HepG2 (cell line): ENCODE data around the gene SPRY1. TPM values are rescaled to one million over a fixed set of nuclear protein-coding genes. Genes with fewer than 3 reads are reported as not detected.

Experiments used
- ATAC-seq: fragments of 200-7000 bp; cut with Tn5 transposase; 3 replicates; pipeline ENCODE4 v1.9.1; 2020; ENCODE audit warnings: mild to moderate bottlenecking, moderate library complexity
- BruUV-seq: library from RNA; stranded (reverse); fragments of 400-500 nt; replicated peaks from 2 replicates; lab custom pipeline; 2021; lab: Mats Ljungman, UMichigan
- CTCF ChIA-PET: fragments of 300-600 bp; formaldehyde crosslinking; extraction: SDS; loops from one replicate; lab custom pipeline; 2021; ENCODE audit warnings: low total read pairs, inconsistent platforms, low intra/inter-chr PET ratio; lab: Yijun Ruan, JAX
- POLR2A ChIA-PET: fragments of 350-600 bp; sonication (Branson Sonifier 250); formaldehyde crosslinking; loops from one replicate; lab custom pipeline; 2020; ENCODE audit warnings: antibody characterized with exemption, inconsistent platforms; lab: Yijun Ruan, JAX
- DNase-seq: peaks from one replicate; pipeline ENCODE4 v3.0.0-alpha.2; 2015; ENCODE audit warnings: low spot score
- FAIRE-seq: peaks from 3 replicates; lab custom pipeline; 2011; peaks lifted over from hg19 to GRCh38; lab: Jason Lieb, UNC
- H2AFZ ChIP-seq: one replicate; pipeline ENCODE4 v1.6.1; 2011; ENCODE audit warnings: low read length, inconsistent platforms
- H3K27ac ChIP-seq: fragments of 300-600 bp; 3 replicates; pipeline ENCODE4 v1.8.0; 2011; ENCODE audit warnings: mixed run types, mild to moderate bottlenecking, mixed read lengths, low read length, inconsistent platforms; ENCODE audit not compliant: insufficient read depth; ENCODE audit errors: extremely low read length
- H3K27me3 ChIP-seq, 2 experiments: fragments of 200-600 bp in 1 of 2; 2 replicates in 1 of 2; 3 replicates in 1 of 2; pipeline versions ENCODE4 v1.6.0 to v1.8.0; 2011; ENCODE audit warnings: low read length in 2 of 2, mild to moderate bottlenecking in 2 of 2, moderate library complexity in 2 of 2, inconsistent platforms in 1 of 2; ENCODE audit not compliant: insufficient read depth in 2 of 2, control insufficient read depth in 1 of 2
- H3K36me3 ChIP-seq, 2 experiments: fragments of 200-600 bp in 1 of 2; replicated peaks in 1 of 2; 2 replicates in 1 of 2; 3 replicates in 1 of 2; pipeline versions ENCODE4 v1.5.1 to v1.8.0; 2011; ENCODE audit warnings: low read length in 2 of 2, inconsistent platforms in 1 of 2; ENCODE audit not compliant: insufficient read depth in 2 of 2, control insufficient read depth in 1 of 2
- H3K4me1 ChIP-seq: 2 replicates; pipeline ENCODE4 v1.5.1; 2012; ENCODE audit warnings: low read length, inconsistent platforms; ENCODE audit not compliant: insufficient read depth
- H3K4me2 ChIP-seq: 2 replicates; pipeline ENCODE4 v1.6.0; 2011; ENCODE audit warnings: low read depth, low read length, inconsistent platforms
- H3K4me3 ChIP-seq, 3 experiments: fragments of 200-600 bp in 1 of 3; sonication (generic), shearing (Covaris generic) in 1 of 3; replicated peaks in 1 of 3; 2 replicates each; pipeline ENCODE4 v1.5.1; 2011 to 2016; ENCODE audit warnings: low read length in 3 of 3, inconsistent platforms in 2 of 3, low read depth in 2 of 3, mild to moderate bottlenecking in 2 of 3, control low read depth in 1 of 3, mixed read lengths in 1 of 3; ENCODE audit not compliant: insufficient read depth in 1 of 3
- H3K79me2 ChIP-seq: one replicate; pipeline ENCODE4 v1.6.1; 2011; ENCODE audit warnings: low read length, inconsistent platforms; ENCODE audit not compliant: insufficient read depth
- H3K9ac ChIP-seq: 2 replicates; pipeline ENCODE4 v1.6.0; 2011; ENCODE audit warnings: mild to moderate bottlenecking, low read depth, low read length, inconsistent platforms; ENCODE audit not compliant: insufficient read depth
- H3K9me3 ChIP-seq: 2 replicates; pipeline ENCODE4 v1.5.1; 2012; ENCODE audit warnings: mild to moderate bottlenecking, low read length
- H4K20me1 ChIP-seq: 2 replicates; pipeline ENCODE4 v1.6.0; 2011; ENCODE audit warnings: inconsistent platforms, mild to moderate bottlenecking, low read length, moderate library complexity; ENCODE audit not compliant: insufficient read depth
- ARNT2 ChIP-seq: sonication (generic); formaldehyde crosslinking; IDR thresholded peaks from 2 replicates; pipeline ENCODE4 v1.8.0; 2022; ENCODE audit warnings: mild to moderate bottlenecking, low read depth, missing genetic modification reagents, moderate library complexity
- CENPBD1 ChIP-seq: sonication (generic); formaldehyde crosslinking; IDR thresholded peaks from 2 replicates; pipeline ENCODE4 v1.8.0; 2022; ENCODE audit warnings: missing genetic modification reagents, low read depth, mild to moderate bottlenecking, borderline replicate concordance
- HNRNPLL ChIP-seq: fragments of 200-400 bp; formaldehyde crosslinking; IDR thresholded peaks from 2 replicates; pipeline ENCODE4 v1.6.1; 2017; ENCODE audit warnings: mild to moderate bottlenecking, low read depth, low read length; ENCODE audit not compliant: poor library complexity, severe bottlenecking
- ISL2 ChIP-seq: sonication (generic); formaldehyde crosslinking; IDR thresholded peaks from 2 replicates; pipeline ENCODE4 v1.5.0; 2020; ENCODE audit warnings: missing genetic modification reagents
- JUND ChIP-seq: sonication (generic); formaldehyde crosslinking; IDR thresholded peaks from 2 replicates; pipeline ENCODE4 v1.8.0; 2022; ENCODE audit warnings: mild to moderate bottlenecking, missing genetic modification reagents
- MAZ ChIP-seq, 2 experiments: sonication (generic) in 1 of 2; formaldehyde crosslinking in 1 of 2; IDR thresholded peaks; 2 replicates each; pipeline versions ENCODE4 v1.5.0 to v1.6.1; 2012 to 2020; ENCODE audit warnings: low read depth in 2 of 2, mild to moderate bottlenecking in 2 of 2, borderline replicate concordance in 1 of 2, improper control_type of control experiment in 1 of 2, low read length in 1 of 2, missing genetic modification reagents in 1 of 2, moderate library complexity in 1 of 2
- REXO4 ChIP-seq: sonication (generic); formaldehyde crosslinking; IDR thresholded peaks from 2 replicates; pipeline ENCODE4 v1.8.0; 2022; ENCODE audit warnings: missing genetic modification reagents, mild to moderate bottlenecking, borderline replicate concordance
- ZFYVE20 ChIP-seq: sonication (generic); formaldehyde crosslinking; IDR thresholded peaks from 2 replicates; pipeline ENCODE4 v1.8.0; 2023; ENCODE audit warnings: low read depth, mild to moderate bottlenecking, moderate library complexity, missing genetic modification reagents, borderline replicate concordance
- ZNF337 ChIP-seq: sonication (generic); formaldehyde crosslinking; IDR thresholded peaks from 2 replicates; pipeline ENCODE4 v1.5.1; 2020; ENCODE audit warnings: missing genetic modification reagents, low read depth, mild to moderate bottlenecking, borderline replicate concordance
- ZSCAN20 ChIP-seq: sonication (generic); formaldehyde crosslinking; IDR thresholded peaks from 2 replicates; pipeline ENCODE4 v1.4.0; 2020; ENCODE audit warnings: missing genetic modification reagents, mild to moderate bottlenecking, borderline replicate concordance
- ZSCAN30 ChIP-seq: sonication (generic); formaldehyde crosslinking; IDR thresholded peaks from 2 replicates; pipeline ENCODE4 v1.5.0; 2020; ENCODE audit warnings: mild to moderate bottlenecking, missing genetic modification reagents
- WGBS: methylation state at CpG from one replicate; pipeline ENCODE4 v1.1.6; 2017; ENCODE audit warnings: low lambda C conversion rate; 5-methylcytosine and 5-hydroxymethylcytosine counted together
- in situ Hi-C: cut with HindIII; loops from 2 replicates; pipeline ENCODE4 v1.10.0; 2017; ENCODE audit warnings: low pct_unique_long_range_greater_than_20kb; ENCODE audit not compliant: extremely low pct_ligation_motif_present
- intact Hi-C: fragments of 100-400 bp; cut with micrococcal nuclease; formaldehyde crosslinking; loops from one replicate; pipeline ENCODE4 v1.10.0; 2022; ENCODE audit not compliant: unreplicated experiment
- polyA plus RNA-seq, 8 experiments: library from polyadenylated mRNA; depleted of rRNA in 3 of 8; stranded (reverse) in 7 of 8; unstranded in 1 of 8; fragments of >200 nt; fragmentation: Illumina TruSeq in 4 of 8; extraction: Trizol in 4 of 8; gene quantifications; 2 replicates each; pipeline versions ENCODE4 v1.2.1 to v1.2.3, GENCODE V29; 2011 to 2016; ENCODE audit warnings: low read depth in 4 of 8, missing spikeins in 1 of 8, mixed read lengths in 1 of 8; ENCODE audit not compliant: insufficient read depth in 1 of 8
- total RNA-seq, 5 experiments: library from RNA; depleted of rRNA; stranded (reverse); fragments of >200 nt; fragmentation: Illumina TruSeq; extraction: Trizol; gene quantifications; 2 replicates each; pipeline ENCODE4 v1.2.3, GENCODE V29; 2016; ENCODE audit warnings: low read depth in 1 of 5
- TF ChIP-seq, protein P1 (sequence below): sonication (generic); formaldehyde crosslinking; IDR thresholded peaks from 2 replicates; pipeline ENCODE4 v1.9.0; 2021; ENCODE audit warnings: missing genetic modification reagents, borderline replicate concordance

The SPRY1 gene
- total and polyA plus RNA-seq, 2 of the 13 experiments (the other 11 are each of a cell fraction or from before 2014, with no cell fraction given) = 24.7 to 33.4 TPM

- no peaks in the 10 kb centered on the region for H3K4me1 ChIP-seq
- POLR2A ChIA-PET = no interaction called here
- no peaks in the 10 kb centered on the region for H4K20me1 ChIP-seq
- TF ChIP-seq ARNT2 (CRISPR knock-in tag) = no peak
- TF ChIP-seq ZSCAN30 (CRISPR knock-in tag) = no peak
- TF ChIP-seq, protein P1, sequence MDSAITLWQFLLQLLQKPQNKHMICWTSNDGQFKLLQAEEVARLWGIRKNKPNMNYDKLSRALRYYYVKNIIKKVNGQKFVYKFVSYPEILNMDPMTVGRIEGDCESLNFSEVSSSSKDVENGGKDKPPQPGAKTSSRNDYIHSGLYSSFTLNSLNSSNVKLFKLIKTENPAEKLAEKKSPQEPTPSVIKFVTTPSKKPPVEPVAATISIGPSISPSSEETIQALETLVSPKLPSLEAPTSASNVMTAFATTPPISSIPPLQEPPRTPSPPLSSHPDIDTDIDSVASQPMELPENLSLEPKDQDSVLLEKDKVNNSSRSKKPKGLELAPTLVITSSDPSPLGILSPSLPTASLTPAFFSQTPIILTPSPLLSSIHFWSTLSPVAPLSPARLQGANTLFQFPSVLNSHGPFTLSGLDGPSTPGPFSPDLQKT (CRISPR knock-in tag) = no peak
- no peak for TF ChIP-seq JUND (CRISPR knock-in tag)
- TF ChIP-seq ISL2 (CRISPR knock-in tag) = no peak
- TF ChIP-seq REXO4 (CRISPR knock-in tag) = no peak
- TF ChIP-seq ZFYVE20 (CRISPR knock-in tag) = no peak
- no peak for TF ChIP-seq CENPBD1
- TF ChIP-seq MAZ (IDR thresholded peaks at IDR 0.05; ENCODE audit: borderline replicate concordance, low read depth, low read length) = no peak
- no peak for TF ChIP-seq MAZ (CRISPR knock-in tag; IDR thresholded peaks at IDR 0.05; ENCODE audit: low read depth)
- TF ChIP-seq ZSCAN20 (CRISPR knock-in tag) = no peak
- no peak for TF ChIP-seq HNRNPLL
- no peak for TF ChIP-seq ZNF337 (CRISPR knock-in tag)
- FAIRE-seq (no peak), ATAC-seq (no peak), DNase-seq (no peak)
- no peaks in the 10 kb centered on the region for H3K36me3 ChIP-seq
- no peak overlapping the region for H2AFZ ChIP-seq
- no peaks in the 10 kb centered on the region for H3K9me3 ChIP-seq
- no peak overlapping the region for H3K9ac ChIP-seq
- in situ Hi-C loops = loop anchor here (25.0 kb wide), 2 partner anchors 726 to 876 kb away; no protein-coding TSS in a partner anchor
- CTCF ChIA-PET = no interaction called here
- WGBS = 81% methylated on average over 4 of the region's 4 CpGs
- H3K79me2 ChIP-seq = no peaks in the 10 kb centered on the region
- H3K4me2 ChIP-seq = no peak overlapping the region
- no peak overlapping the region for H3K4me3 ChIP-seq
- H3K27ac ChIP-seq = no peak overlapping the region
- intact Hi-C loops = no loop called here
- no TSS peak for BruUV-seq
- H3K27me3 ChIP-seq = no peaks in the 10 kb centered on the region
Observed at GRCh38 chr4:123386609-123387008, 10.0 kb upstream of the SPRY1 start.
